ENCODE measurements around the gene COL4A1.

Gene COL4A1

GRCh38 chr13:110206185-110206584, 100.8 kb downstream of the COL4A1 start:
- no peak for DNase-seq (ENCODE audit: low read depth in 2 of 3, low spot score in 2 of 3)

- no peak for DNase-seq (ENCODE audit: low read depth in 2 of 3, low spot score in 2 of 3)
Measured at GRCh38 chr13:110201114-110201513, 105.8 kb downstream of the COL4A1 start.

GRCh38 chr13:110200276-110200870, 106.6 kb downstream of the COL4A1 start:
- no peak for DNase-seq (ENCODE audit: low read depth in 2 of 3, low spot score in 2 of 3)

GRCh38 chr13:110199046-110199831, 107.7 kb downstream of the COL4A1 start:
- DNase-seq (ENCODE audit: low read depth in 2 of 3, low spot score in 2 of 3): no peak

- DNase-seq (ENCODE audit: low read depth in 2 of 3, low spot score in 2 of 3): no peak
Measured at GRCh38 chr13:110197471-110197870, 109.5 kb downstream of the COL4A1 start.

- no peak for DNase-seq (ENCODE audit: low read depth in 2 of 3, low spot score in 2 of 3)
Measured at GRCh38 chr13:110197026-110197425, 109.9 kb downstream of the COL4A1 start.

- no peak for DNase-seq (ENCODE audit: low read depth in 2 of 3, low spot score in 2 of 3)
Measured at GRCh38 chr13:110195547-110196485, 111.1 kb downstream of the COL4A1 start.

GRCh38 chr13:110194451-110194850, 112.5 kb downstream of the COL4A1 start:
- DNase-seq (ENCODE audit: low read depth in 2 of 3, low spot score in 2 of 3): no peak

GRCh38 chr13:110193491-110193890, 113.5 kb downstream of the COL4A1 start:
- DNase-seq (ENCODE audit: low read depth in 2 of 3, low spot score in 2 of 3): no peak

GRCh38 chr13:110192472-110192871, 114.5 kb downstream of the COL4A1 start:
- no peak for DNase-seq (ENCODE audit: low read depth in 2 of 3, low spot score in 2 of 3)

- DNase-seq (ENCODE audit: low read depth in 2 of 3, low spot score in 2 of 3): no peak
Measured at GRCh38 chr13:110187641-110188161, 119.3 kb downstream of the COL4A1 start.

- DNase-seq (ENCODE audit: low read depth in 2 of 3, low spot score in 2 of 3): no peak
Measured at GRCh38 chr13:110186231-110186855, 120.6 kb downstream of the COL4A1 start.

- DNase-seq (ENCODE audit: low read depth in 2 of 3, low spot score in 2 of 3): no peak
Measured at GRCh38 chr13:110185696-110186095, 121.3 kb downstream of the COL4A1 start.

- DNase-seq (ENCODE audit: low read depth in 2 of 3, low spot score in 2 of 3): no peak
Measured at GRCh38 chr13:110183910-110184309, 123.0 kb downstream of the COL4A1 start.

GRCh38 chr13:110182461-110182860, 124.5 kb downstream of the COL4A1 start:
- DNase-seq (ENCODE audit: low read depth in 2 of 3, low spot score in 2 of 3): no peak

- no peak for DNase-seq (ENCODE audit: low read depth in 2 of 3, low spot score in 2 of 3)
Measured at GRCh38 chr13:110182003-110182402, 125.0 kb downstream of the COL4A1 start.

GRCh38 chr13:110179857-110180147, 127.2 kb downstream of the COL4A1 start:
- no peak for DNase-seq (ENCODE audit: low read depth in 2 of 3, low spot score in 2 of 3)

- DNase-seq (ENCODE audit: low read depth in 2 of 3, low spot score in 2 of 3): no peak
Measured at GRCh38 chr13:110179116-110179856, 127.7 kb downstream of the COL4A1 start.

GRCh38 chr13:110177790-110178189, 129.2 kb downstream of the COL4A1 start:
- DNase-seq (ENCODE audit: low read depth in 2 of 3, low spot score in 2 of 3): no peak

GRCh38 chr13:110176431-110176830, 130.5 kb downstream of the COL4A1 start:
- DNase-seq (ENCODE audit: low read depth in 2 of 3, low spot score in 2 of 3): no peak
